Pulmonary artery endothelial cell (primary cell): ENCODE data around the gene B3GALT6. TPM values are rescaled to one million over a fixed set of nuclear protein-coding genes. Genes with fewer than 3 reads are reported as not detected.

ENCODE experiments used
- DNase-seq: peaks from one replicate; pipeline ENCODE4 v3.0.0-alpha.2; 2011; ENCODE audit warnings: low read depth, low spot score
- total RNA-seq: library from RNA; depleted of rRNA; stranded (reverse); fragments of >200 nt; gene quantifications from 2 replicates; pipeline ENCODE4 v1.2.3, GENCODE V29; 2014

B3GALT6 gene
- total RNA-seq, 1 donor from 2014 or later = 31.5 TPM

GRCh38 chr1:1215881-1216605, 16.0 kb upstream of the B3GALT6 start:
- DNase-seq = no peak

- no peak for DNase-seq
Observed at GRCh38 chr1:1216770-1217620, 15.0 kb upstream of the B3GALT6 start.

- no peak for DNase-seq
Observed at GRCh38 chr1:1217621-1218523, 14.2 kb upstream of the B3GALT6 start.

- DNase-seq = no peak
Observed at GRCh38 chr1:1218524-1219200, 13.4 kb upstream of the B3GALT6 start.

- DNase-seq = no peak
Observed at GRCh38 chr1:1219341-1219740, 12.7 kb upstream of the B3GALT6 start.

- no peak for DNase-seq
Observed at GRCh38 chr1:1220197-1220596, 11.8 kb upstream of the B3GALT6 start.

- no peak for DNase-seq
Observed at GRCh38 chr1:1221887-1222574, 10.0 kb upstream of the B3GALT6 start.

GRCh38 chr1:1222575-1223225, 9.3 kb upstream of the B3GALT6 start:
- DNase-seq = no peak

GRCh38 chr1:1223321-1223720, 8.7 kb upstream of the B3GALT6 start:
- DNase-seq = no peak

- no peak for DNase-seq
Observed at GRCh38 chr1:1223891-1224290, 8.1 kb upstream of the B3GALT6 start.

GRCh38 chr1:1225238-1225845, 6.7 kb upstream of the B3GALT6 start:
- DNase-seq = no peak

GRCh38 chr1:1225913-1226312, 6.1 kb upstream of the B3GALT6 start:
- DNase-seq = no peak

- no peak for DNase-seq
Observed at GRCh38 chr1:1226566-1227362, 5.3 kb upstream of the B3GALT6 start.

- no peak for DNase-seq
Observed at GRCh38 chr1:1227386-1227785, 4.7 kb upstream of the B3GALT6 start.

GRCh38 chr1:1228187-1228586, 3.9 kb upstream of the B3GALT6 start:
- no peak for DNase-seq

GRCh38 chr1:1228596-1229321, 3.3 kb upstream of the B3GALT6 start:
- no peak for DNase-seq

GRCh38 chr1:1229770-1230169, 2.3 kb upstream of the B3GALT6 start:
- DNase-seq = no peak
